ENCODE results near the gene MESP2. TPM values are rescaled to one million over a fixed set of nuclear protein-coding genes. Genes with fewer than 3 reads are reported as not detected.

Gene MESP2
- polyA plus RNA-seq, 1 of the 3 experiments (the other 2 are of a cell fraction): 0.31 TPM

DNA sequence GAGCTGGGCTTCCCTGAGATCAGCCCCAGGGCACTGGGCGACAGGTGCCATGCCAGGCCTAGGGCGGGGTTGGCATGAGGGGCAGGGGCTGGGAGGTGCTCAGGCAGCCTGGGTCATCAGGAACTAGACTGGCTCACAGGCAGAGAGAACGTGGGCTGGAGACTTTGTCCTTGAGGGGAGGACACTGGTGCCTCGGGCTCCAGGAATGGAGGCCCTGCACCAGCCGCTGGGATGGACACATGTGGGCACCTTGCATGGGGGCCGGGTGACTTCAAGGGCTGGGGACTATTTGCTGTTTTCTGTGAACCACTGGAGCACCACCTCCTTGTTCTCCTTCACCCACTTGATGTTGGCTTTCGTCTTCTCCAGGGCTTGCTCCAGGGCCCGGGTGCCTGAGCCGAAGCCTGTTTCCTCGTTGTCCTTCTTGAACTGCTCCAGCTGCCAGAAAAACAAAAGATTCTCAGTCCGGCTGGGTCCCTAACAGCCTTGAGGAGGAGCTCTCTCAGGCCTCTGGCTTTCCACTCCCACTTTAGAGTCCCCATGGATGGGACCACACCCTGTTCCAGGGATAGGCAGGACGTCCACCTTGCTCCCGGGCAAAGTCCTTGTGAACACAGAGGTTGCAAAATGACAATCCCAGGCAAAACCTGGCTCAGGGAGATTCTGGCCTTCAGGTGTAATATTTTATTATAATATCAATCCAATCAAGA is 9.1 kb downstream of the MESP2 start:
- DNase-seq: no peak
- Histone ChIP-seq H3K27me3 (ENCODE audit: insufficient read depth) (no peaks in the 10 kb centered on the region), H3K9me3 (peaks cover 12% of the 10 kb centered on the region; the same call in 1 of the 2 replicates), H3F3A (replicated peaks; ENCODE audit: insufficient read depth) (peaks cover 12% of the 10 kb centered on the region), H2AFZ (ENCODE audit: low read depth) (no peak overlapping the region), H3K4me2 (no peak overlapping the region), H3K79me2 (ENCODE audit: insufficient read depth) (no peaks in the 10 kb centered on the region), H3K9me2 (no peaks in the 10 kb centered on the region), H4K20me1 (ENCODE audit: insufficient read depth) (no peaks in the 10 kb centered on the region), H3K4me1 (ENCODE audit: control insufficient read depth in 1 of 2, insufficient read depth in 2 of 2, low read depth in 1 of 2, low read length in 1 of 2) (no peaks in the 10 kb centered on the region; a peak in 1 of 4 replicates), H3K36me3 (replicated peaks in 1 of 2; ENCODE audit: control insufficient read depth in 1 of 2, insufficient read depth in 2 of 2, low read length in 1 of 2) (peaks cover 0 to 14% of the 10 kb centered on the region in 2 experiments), H3K27ac (ENCODE audit: low read depth in 2 of 2, low read length in 1 of 2) (no peak overlapping the region), H3K9ac (no peak overlapping the region), H3K4me3 (ENCODE audit: low read depth in 2 of 2, low read length in 1 of 2) (no peak overlapping the region)
- CTCF ChIA-PET: interaction anchor here (1.2 to 1.9 kb wide), 3 partner anchors 12 to 24 kb away, joined by 3 to 7 read pairs (median 5); no protein-coding TSS in a partner anchor
- POLR2A ChIA-PET: no interaction called here
- TF ChIP-seq JUND (IDR thresholded peaks at IDR 0.05) (no peak), RXRA (IDR thresholded peaks at IDR 0.05; ENCODE audit: borderline replicate concordance, low read depth) (no peak), NFIC (IDR thresholded peaks at IDR 0.05; ENCODE audit: borderline replicate concordance) (no peak), TEAD4 (IDR thresholded peaks at IDR 0.05; ENCODE audit: borderline replicate concordance, insufficient read depth) (no peak), FOXM1 (IDR thresholded peaks at IDR 0.05; ENCODE audit: low read depth) (no peak), POLR2AphosphoS5 (IDR thresholded peaks at IDR 0.05; ENCODE audit: low read depth, low read length) (no peak), GABPA (IDR thresholded peaks at IDR 0.05; ENCODE audit: low read depth) (no peak), GATA2 (CRISPR knock-in tag; IDR thresholded peaks at IDR 0.05) (no peak), FOXJ3 (CRISPR knock-in tag; IDR thresholded peaks at IDR 0.05) (no peak)
- TF ChIP-seq, protein P1, sequence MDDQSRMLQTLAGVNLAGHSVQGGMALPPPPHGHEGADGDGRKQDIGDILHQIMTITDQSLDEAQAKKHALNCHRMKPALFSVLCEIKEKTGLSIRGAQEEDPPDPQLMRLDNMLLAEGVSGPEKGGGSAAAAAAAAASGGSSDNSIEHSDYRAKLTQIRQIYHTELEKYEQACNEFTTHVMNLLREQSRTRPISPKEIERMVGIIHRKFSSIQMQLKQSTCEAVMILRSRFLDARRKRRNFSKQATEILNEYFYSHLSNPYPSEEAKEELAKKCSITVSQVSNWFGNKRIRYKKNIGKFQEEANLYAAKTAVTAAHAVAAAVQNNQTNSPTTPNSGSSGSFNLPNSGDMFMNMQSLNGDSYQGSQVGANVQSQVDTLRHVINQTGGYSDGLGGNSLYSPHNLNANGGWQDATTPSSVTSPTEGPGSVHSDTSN (IDR thresholded peaks at IDR 0.05): no peak
- TF ChIP-seq, protein P2, sequence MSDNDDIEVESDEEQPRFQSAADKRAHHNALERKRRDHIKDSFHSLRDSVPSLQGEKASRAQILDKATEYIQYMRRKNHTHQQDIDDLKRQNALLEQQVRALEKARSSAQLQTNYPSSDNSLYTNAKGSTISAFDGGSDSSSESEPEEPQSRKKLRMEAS (IDR thresholded peaks at IDR 0.05; ENCODE audit: low read depth): no peak
- 83% methylated on average over 11 of the region's 13 CpGs for WGBS (ENCODE audit: low lambda C conversion rate)

DNA sequence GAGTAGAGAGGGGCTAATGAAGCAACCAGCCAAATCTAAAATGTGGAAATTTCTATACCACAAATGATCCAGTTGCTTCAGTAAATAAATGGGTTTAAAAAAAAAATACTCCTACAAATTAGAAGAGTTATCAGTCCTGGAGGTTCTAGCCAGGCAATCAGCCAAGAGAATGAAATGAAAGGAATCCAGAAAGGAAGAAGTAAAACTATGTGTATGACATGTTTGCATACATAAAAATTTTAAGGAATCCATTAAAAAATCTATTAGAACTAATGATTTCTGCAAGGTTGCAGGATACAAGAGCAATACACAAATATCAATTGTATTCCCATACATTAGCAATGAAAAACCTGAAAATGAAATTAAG is 9.6 kb downstream of the MESP2 start:
- H4K20me1 ChIP-seq (ENCODE audit: insufficient read depth): no peaks in the 10 kb centered on the region
- H3K36me3 ChIP-seq (replicated peaks in 1 of 2; ENCODE audit: control insufficient read depth in 1 of 2, insufficient read depth in 2 of 2, low read length in 1 of 2): peaks cover 0 to 14% of the 10 kb centered on the region in 2 experiments
- ChIA-PET POLR2A (no interaction called here), CTCF (interaction anchor here (1.9 kb wide), 1 partner anchor 25 kb away, joined by 5 read pairs; no protein-coding TSS in a partner anchor)
- H3K9me2 ChIP-seq: no peaks in the 10 kb centered on the region
- H3K4me2 ChIP-seq: no peak overlapping the region
- H3K4me3 ChIP-seq (ENCODE audit: low read depth in 2 of 2, low read length in 1 of 2): no peak overlapping the region
- no peaks in the 10 kb centered on the region for H3K27me3 ChIP-seq (ENCODE audit: insufficient read depth)
- H3K27ac ChIP-seq (ENCODE audit: low read depth in 2 of 2, low read length in 1 of 2): no peak overlapping the region
- H3F3A ChIP-seq (replicated peaks; ENCODE audit: insufficient read depth): peaks cover 12% of the 10 kb centered on the region
- no peak for DNase-seq
- H3K9me3 ChIP-seq: peaks cover 12% of the 10 kb centered on the region; the same call in 1 of the 2 replicates
- H3K79me2 ChIP-seq (ENCODE audit: insufficient read depth): no peaks in the 10 kb centered on the region
- H3K9ac ChIP-seq: no peak overlapping the region
- no peaks in the 10 kb centered on the region; a peak in 1 of 4 replicates for H3K4me1 ChIP-seq (ENCODE audit: control insufficient read depth in 1 of 2, insufficient read depth in 2 of 2, low read depth in 1 of 2, low read length in 1 of 2)
- no peak overlapping the region for H2AFZ ChIP-seq (ENCODE audit: low read depth)
- TF ChIP-seq NFIC (IDR thresholded peaks at IDR 0.05; ENCODE audit: borderline replicate concordance) (no peak), SMC3 (IDR thresholded peaks at IDR 0.05; ENCODE audit: low read depth, low read length) (no peak), POLR2AphosphoS5 (IDR thresholded peaks at IDR 0.05; ENCODE audit: low read depth, low read length) (no peak), FOXM1 (IDR thresholded peaks at IDR 0.05; ENCODE audit: low read depth) (no peak), EP300 (IDR thresholded peaks at IDR 0.05; ENCODE audit: borderline replicate concordance in 1 of 2, low read depth in 1 of 2, low read length in 1 of 2) (no peak), RXRA (IDR thresholded peaks at IDR 0.05; ENCODE audit: borderline replicate concordance, low read depth) (no peak), FOSL2 (IDR thresholded peaks at IDR 0.05; ENCODE audit: borderline replicate concordance, low read depth) (no peak), ELF1 (IDR thresholded peaks at IDR 0.05) (no peak), FOXJ3 (CRISPR knock-in tag; IDR thresholded peaks at IDR 0.05) (no peak), RAD21 (IDR thresholded peaks at IDR 0.05; ENCODE audit: low read length) (no peak), TEAD4 (IDR thresholded peaks at IDR 0.05; ENCODE audit: borderline replicate concordance, insufficient read depth) (no peak), RCOR1 (IDR thresholded peaks at IDR 0.05; ENCODE audit: low read length) (no peak), CHD2 (IDR thresholded peaks at IDR 0.05; ENCODE audit: low read length, partially characterized antibody) (no peak), GABPA (IDR thresholded peaks at IDR 0.05; ENCODE audit: low read depth) (no peak), JUND (IDR thresholded peaks at IDR 0.05) (no peak)
- TF ChIP-seq, protein P2 (IDR thresholded peaks at IDR 0.05; ENCODE audit: low read depth): no peak
- TF ChIP-seq, protein P3, sequence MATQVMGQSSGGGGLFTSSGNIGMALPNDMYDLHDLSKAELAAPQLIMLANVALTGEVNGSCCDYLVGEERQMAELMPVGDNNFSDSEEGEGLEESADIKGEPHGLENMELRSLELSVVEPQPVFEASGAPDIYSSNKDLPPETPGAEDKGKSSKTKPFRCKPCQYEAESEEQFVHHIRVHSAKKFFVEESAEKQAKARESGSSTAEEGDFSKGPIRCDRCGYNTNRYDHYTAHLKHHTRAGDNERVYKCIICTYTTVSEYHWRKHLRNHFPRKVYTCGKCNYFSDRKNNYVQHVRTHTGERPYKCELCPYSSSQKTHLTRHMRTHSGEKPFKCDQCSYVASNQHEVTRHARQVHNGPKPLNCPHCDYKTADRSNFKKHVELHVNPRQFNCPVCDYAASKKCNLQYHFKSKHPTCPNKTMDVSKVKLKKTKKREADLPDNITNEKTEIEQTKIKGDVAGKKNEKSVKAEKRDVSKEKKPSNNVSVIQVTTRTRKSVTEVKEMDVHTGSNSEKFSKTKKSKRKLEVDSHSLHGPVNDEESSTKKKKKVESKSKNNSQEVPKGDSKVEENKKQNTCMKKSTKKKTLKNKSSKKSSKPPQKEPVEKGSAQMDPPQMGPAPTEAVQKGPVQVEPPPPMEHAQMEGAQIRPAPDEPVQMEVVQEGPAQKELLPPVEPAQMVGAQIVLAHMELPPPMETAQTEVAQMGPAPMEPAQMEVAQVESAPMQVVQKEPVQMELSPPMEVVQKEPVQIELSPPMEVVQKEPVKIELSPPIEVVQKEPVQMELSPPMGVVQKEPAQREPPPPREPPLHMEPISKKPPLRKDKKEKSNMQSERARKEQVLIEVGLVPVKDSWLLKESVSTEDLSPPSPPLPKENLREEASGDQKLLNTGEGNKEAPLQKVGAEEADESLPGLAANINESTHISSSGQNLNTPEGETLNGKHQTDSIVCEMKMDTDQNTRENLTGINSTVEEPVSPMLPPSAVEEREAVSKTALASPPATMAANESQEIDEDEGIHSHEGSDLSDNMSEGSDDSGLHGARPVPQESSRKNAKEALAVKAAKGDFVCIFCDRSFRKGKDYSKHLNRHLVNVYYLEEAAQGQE (IDR thresholded peaks at IDR 0.05; ENCODE audit: low read depth, low read length): no peak
- TF ChIP-seq, protein P4, sequence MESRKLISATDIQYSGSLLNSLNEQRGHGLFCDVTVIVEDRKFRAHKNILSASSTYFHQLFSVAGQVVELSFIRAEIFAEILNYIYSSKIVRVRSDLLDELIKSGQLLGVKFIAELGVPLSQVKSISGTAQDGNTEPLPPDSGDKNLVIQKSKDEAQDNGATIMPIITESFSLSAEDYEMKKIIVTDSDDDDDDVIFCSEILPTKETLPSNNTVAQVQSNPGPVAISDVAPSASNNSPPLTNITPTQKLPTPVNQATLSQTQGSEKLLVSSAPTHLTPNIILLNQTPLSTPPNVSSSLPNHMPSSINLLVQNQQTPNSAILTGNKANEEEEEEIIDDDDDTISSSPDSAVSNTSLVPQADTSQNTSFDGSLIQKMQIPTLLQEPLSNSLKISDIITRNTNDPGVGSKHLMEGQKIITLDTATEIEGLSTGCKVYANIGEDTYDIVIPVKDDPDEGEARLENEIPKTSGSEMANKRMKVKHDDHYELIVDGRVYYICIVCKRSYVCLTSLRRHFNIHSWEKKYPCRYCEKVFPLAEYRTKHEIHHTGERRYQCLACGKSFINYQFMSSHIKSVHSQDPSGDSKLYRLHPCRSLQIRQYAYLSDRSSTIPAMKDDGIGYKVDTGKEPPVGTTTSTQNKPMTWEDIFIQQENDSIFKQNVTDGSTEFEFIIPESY (IDR thresholded peaks at IDR 0.05; ENCODE audit: borderline replicate concordance, low read depth): no peak

All from SK-N-SH (cell line).